GM12892 (cell line): Measurements from ENCODE around the gene HYAL3.
"Not testable (repeated sequence)": the region's sequence is repeated elsewhere in the genome, so short reads cannot be mapped to it uniquely, and the experiment has no call there.

Source experiments
- DNase-seq: peaks from one replicate; pipeline ENCODE4 v3.0.0; 2011; ENCODE audit not compliant: insufficient read length
- FAIRE-seq: peaks from 2 replicates; lab custom pipeline; 2011; peaks lifted over from hg19 to GRCh38; lab: Jason Lieb, UNC
- POLR2A ChIP-seq: IDR thresholded peaks from 2 replicates; pipeline ENCODE4 v1.6.1; 2011; ENCODE audit warnings: low read depth, low read length, control low read depth
- POLR2AphosphoS5 ChIP-seq: IDR thresholded peaks from 2 replicates; pipeline ENCODE4 v1.6.1; 2011; ENCODE audit warnings: low read depth, low read length, control low read depth
- TAF1 ChIP-seq: IDR thresholded peaks from 2 replicates; pipeline ENCODE4 v1.6.1; 2011; ENCODE audit warnings: low read depth, mild to moderate bottlenecking, control low read depth, low read length, borderline replicate concordance

HYAL3 gene

GRCh38 chr3:50269977-50270413 lies 29.2 kb downstream of the HYAL3 start:
- FAIRE-seq (no peak), DNase-seq (no peak)
- no peak for TF ChIP-seq POLR2A

- FAIRE-seq (no peak), DNase-seq (no peak)
- TF ChIP-seq POLR2AphosphoS5, result no peak
- TF ChIP-seq TAF1, result no peak
- TF ChIP-seq POLR2A, result no peak
These were observed 29.7 kb downstream of the HYAL3 start for GRCh38 chr3:50269460-50269859.

- no peak for FAIRE-seq
- no peak for DNase-seq
- no peak for TF ChIP-seq TAF1
- no peak for TF ChIP-seq POLR2A
- TF ChIP-seq POLR2AphosphoS5, result no peak
These were observed 30.3 kb downstream of the HYAL3 start, which contains the start of gene SEMA3B for GRCh38 chr3:50268703-50269451. Gene SEMA3B, plus strand, starts transcription at chr3:50269147. Its CDS starts 94 bp downstream, at chr3:50269241.

GRCh38 chr3:50268276-50268675 lies 30.9 kb downstream of the HYAL3 start:
- DNase-seq, result no peak
- TF ChIP-seq POLR2A, result no peak
- TF ChIP-seq TAF1, result no peak
- no peak for TF ChIP-seq POLR2AphosphoS5
- no peak for FAIRE-seq

GRCh38 chr3:50267280-50267913 lies 31.8 kb downstream of the HYAL3 start:
- TF ChIP-seq TAF1 (no peak), POLR2AphosphoS5 (no peak), POLR2A (no peak)
- FAIRE-seq (no peak), DNase-seq (no peak)

- no peak for TF ChIP-seq POLR2AphosphoS5
- no peak for TF ChIP-seq TAF1
- no peak for TF ChIP-seq POLR2A
- FAIRE-seq (no peak), DNase-seq (no peak)
These were observed 32.4 kb downstream of the HYAL3 start for GRCh38 chr3:50266836-50267235.

- TF ChIP-seq POLR2A (no peak), POLR2AphosphoS5 (no peak), TAF1 (no peak)
- no peak for FAIRE-seq
- DNase-seq, result no peak
These were observed 33.2 kb downstream of the HYAL3 start for GRCh38 chr3:50266017-50266416.

- no peak for TF ChIP-seq POLR2A
- no peak for TF ChIP-seq POLR2AphosphoS5
- TF ChIP-seq TAF1, result no peak
- FAIRE-seq, result no peak
- DNase-seq, result no peak
These were observed 33.6 kb downstream of the HYAL3 start for GRCh38 chr3:50265571-50265970.

GRCh38 chr3:50264964-50265485 lies 34.2 kb downstream of the HYAL3 start:
- FAIRE-seq (no peak), DNase-seq (no peak)
- TF ChIP-seq TAF1 (no peak), POLR2A (no peak), POLR2AphosphoS5 (no peak)

- DNase-seq (no peak), FAIRE-seq (no peak)
- TF ChIP-seq POLR2AphosphoS5 (no peak), POLR2A (no peak), TAF1 (no peak)
These were observed 34.7 kb downstream of the HYAL3 start for GRCh38 chr3:50264383-50264963.

- TF ChIP-seq POLR2AphosphoS5, result no peak
- FAIRE-seq, result no peak
These were observed 35.5 kb downstream of the HYAL3 start for GRCh38 chr3:50263478-50264382.

GRCh38 chr3:50262778-50263177 lies 36.4 kb downstream of the HYAL3 start:
- TF ChIP-seq POLR2AphosphoS5 (no peak), TAF1 (no peak), POLR2A (no peak)
- FAIRE-seq (no peak), DNase-seq (no peak)

More at GRCh38 chr3:50263478-50264382, 35.5 kb downstream of the HYAL3 start:
- DNase-seq, result no peak

GRCh38 chr3:50262200-50262599 lies 37.0 kb downstream of the HYAL3 start:
- FAIRE-seq, DNase-seq: not testable (repeated sequence)
